Cardiac septum (tissue), 1 donor: ENCODE measurements around the gene DLGAP5. TPM values are rescaled to one million over a fixed set of nuclear protein-coding genes. Genes with fewer than 3 reads are reported as not detected.

Experiments used
- DNase-seq: peaks from one replicate; pipeline ENCODE4 v3.0.0-alpha.2; 2020; ENCODE audit warnings: low spot score
- intact Hi-C: fragments of 100-400 bp; cut with DNase I; formaldehyde crosslinking; loops from one replicate; pipeline ENCODE4 v1.14.0; 2022
- total RNA-seq: library from RNA; stranded (reverse); fragmentation: NEBNext Ultra II Directional; extraction: Animal tissue kit (Norgen Biotek cat#: 25700); gene quantifications from one replicate; pipeline ENCODE4 v1.2.1, GENCODE V29; 2021
- donor health status: DM: no; HTN: no; CAD: no.

Gene DLGAP5
- total RNA-seq, 1 donor from 2014 or later, result 0.08 TPM

DNA sequence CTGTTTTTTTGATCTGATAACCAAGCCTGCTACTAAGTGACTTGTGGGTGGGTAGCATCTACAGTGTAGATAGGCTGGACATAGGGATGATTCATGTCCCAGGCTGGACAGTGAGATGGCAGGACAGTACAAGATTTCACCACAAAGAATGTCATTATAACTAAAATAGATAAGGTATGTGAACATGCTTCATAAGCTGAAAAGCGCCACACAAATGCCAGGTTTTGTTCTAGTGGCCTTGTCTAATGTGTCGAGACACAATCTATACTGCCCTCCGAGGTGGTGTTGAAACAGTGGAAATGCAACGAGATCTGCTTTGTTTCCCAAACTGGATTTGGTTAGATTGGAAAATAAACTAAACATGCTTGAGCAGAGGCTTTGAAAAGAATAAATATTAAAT is 58.0 kb downstream of the DLGAP5 start:
- no peak for DNase-seq
- intact Hi-C loops, result loop anchor here (2.0 kb wide), 1 partner anchor 45 kb away; no protein-coding TSS in a partner anchor

DNA sequence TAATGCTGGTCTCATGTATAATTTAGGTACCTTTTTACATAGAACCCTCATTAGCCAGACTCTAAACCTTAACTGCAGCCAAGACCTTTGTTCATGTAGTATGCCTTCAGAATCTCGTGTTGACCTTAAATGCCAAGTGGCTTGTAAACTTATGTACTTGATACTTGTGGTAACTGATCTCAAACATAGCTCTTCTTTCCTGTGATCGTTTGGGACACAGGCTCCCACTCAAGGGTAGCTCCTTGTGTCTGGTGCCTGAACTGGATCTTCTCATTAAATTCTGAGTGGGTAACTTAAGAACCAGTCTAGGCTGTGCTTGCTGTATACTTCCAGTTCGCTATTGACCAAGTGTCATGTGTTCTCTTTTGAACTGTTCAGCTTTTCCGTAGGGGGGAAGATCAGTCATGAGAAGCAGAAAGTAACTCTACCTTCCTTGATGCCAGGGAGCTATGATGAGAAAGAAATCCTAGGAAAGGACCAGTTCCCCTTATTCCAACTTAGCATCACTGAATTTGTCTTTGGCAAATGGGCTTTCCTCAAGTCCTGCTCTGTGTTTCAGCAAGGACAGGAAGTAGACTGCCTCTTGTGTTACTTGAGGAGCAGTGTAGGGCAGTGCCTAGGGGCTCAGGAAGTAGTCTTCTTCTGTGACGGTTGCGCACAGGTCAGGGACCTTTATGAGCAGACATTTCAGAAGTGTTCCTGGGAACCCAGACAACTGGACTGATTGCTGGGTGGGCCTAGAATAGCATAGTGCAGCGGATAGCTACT is 59.8 kb downstream of the DLGAP5 start:
- no peak for DNase-seq

DNA sequence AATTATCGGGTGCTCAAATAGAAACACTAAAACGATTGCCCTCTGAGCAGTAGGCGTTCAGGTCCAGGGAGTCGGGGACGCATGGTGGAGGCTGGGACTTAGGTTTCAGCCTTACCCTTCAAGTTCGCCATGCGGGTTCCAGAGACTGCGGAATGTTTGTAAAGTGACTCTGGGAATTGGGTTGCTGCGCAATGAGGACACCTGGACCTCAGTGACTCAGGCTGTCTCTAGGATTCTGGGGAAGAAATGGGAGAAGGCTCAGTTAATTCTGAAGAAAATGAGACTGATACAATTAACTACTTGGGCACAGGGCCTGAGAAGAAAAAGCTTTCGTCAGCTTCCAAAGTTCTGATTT is 61.2 kb downstream of the DLGAP5 start:
- no peak for DNase-seq
- intact Hi-C loops, result no loop called here

More for the DNA sequence above, 59.8 kb downstream of the DLGAP5 start:
- intact Hi-C loops, result loop anchor here (2.0 kb wide), 1 partner anchor 43 kb away; no protein-coding TSS in a partner anchor

DNA sequence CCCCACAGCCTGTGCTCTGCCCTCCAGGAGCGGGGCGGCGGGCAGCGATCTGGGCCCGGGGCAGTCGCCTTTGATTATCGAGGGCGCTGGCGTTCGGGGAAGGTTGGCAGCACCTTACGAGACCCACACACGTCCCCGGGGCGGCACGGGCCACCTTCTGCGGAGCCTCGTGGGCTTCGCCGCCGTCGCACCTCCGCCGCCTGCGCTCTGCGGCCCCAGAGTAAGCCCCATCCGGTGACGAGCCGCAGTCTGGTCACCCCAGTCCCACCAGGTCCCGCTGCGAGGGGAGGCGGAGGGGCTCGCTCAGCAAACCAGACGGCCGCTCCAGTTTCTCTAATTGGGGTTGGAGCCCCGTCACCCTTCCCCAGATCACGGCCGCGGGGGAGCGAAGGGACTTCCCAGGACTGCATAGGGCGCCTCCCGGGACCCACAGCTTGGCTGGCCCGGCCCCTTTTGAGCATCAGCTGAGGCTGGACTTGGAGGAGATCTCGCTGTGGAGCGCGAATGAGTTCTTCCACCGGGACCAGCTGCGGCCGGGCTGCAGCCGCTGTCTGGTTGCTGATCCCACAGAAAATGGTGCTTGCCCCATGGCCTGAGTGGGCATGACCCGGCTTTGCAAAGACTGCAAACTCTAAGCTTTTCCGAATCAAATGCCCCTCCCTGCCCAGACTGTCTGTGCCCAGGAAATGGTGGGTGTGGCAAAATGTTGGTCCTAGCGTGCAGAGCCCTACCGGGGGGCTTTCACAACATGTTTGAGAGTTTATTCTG is 61.8 kb downstream of the DLGAP5 start:
- intact Hi-C loops, result no loop called here
- peak; percentile 79 for DNase-seq

DNA sequence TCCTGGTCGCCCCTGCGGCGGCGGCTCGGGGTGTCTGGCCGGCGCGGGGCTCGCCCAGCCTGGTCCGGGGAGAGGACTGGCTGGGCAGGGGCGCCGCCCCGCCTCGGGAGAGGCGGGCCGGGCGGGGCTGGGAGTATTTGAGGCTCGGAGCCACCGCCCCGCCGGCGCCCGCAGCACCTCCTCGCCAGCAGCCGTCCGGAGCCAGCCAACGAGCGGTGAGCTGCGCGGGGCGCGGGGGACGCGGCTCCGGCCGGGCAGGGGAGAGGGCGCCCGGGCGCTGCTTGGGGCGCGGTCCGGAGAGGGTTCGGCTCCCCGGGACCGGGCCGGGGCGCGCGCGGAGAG is 62.3 kb downstream of the DLGAP5 start, which contains the start of gene LGALS3:
LGALS3 (plus strand) TSS at position 167 of the 342 bp plus-strand sequence. CDS start 8,122 bp downstream, outside the sequence.
- intact Hi-C loops, result no loop called here
- peak; percentile 91 for DNase-seq

DNA sequence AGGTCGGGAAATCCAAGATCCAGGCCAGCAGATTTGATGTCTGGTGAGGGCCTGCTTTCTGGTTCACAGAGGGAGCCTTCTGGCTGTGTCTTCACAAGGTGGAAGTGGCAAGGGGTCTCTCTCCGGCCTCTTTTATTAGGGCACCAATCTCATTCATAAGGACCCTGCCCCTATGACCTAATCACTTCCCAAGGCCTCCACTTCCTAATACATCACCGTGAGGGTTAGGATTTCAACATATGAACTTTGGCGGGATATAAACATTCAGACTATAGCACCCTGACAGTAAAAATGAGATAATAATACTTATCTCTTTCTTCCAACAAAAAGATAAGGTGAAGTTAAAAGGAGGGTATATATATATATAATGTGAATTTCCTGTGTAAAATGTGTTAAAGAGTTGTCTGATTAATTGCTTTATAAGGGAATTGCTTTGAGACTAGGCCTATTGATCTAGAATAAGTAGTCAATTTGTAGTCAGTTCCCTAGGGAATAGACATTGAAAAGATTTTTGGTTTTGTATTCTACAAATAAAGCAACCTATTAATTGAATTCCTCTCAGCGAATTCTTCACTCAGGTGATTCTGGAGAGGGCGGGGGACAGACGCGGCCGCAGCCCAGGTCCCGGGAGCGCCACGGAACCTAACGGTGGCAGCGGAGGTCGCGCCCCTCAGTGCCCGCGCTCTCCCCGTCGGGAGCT is 62.8 kb downstream of the DLGAP5 start:
- DNase-seq, result no peak
- intact Hi-C loops, result no loop called here

DNA sequence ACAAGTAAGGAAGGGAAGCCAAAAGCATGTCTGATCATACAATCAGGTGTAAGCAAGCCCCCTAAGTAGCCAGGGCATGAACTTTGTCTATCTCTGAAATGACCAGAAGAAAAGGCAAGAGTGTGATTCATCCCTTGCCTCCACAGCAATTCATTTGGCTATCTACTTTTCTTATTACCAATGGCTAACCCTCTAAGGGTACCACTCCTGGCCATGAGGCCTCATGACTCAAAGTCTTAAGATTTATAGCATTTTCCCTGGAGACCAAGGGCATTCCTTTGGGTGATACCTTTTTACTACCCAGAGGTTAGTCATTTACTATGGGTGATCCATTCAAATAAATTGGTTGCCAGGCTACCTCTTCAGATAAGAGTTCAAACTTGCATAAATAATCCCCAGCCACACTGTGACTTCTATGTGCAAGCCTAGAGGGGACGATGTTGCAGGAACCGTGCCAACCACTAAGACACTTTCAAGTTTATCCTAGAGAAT is 63.9 kb downstream of the DLGAP5 start:
- no peak for DNase-seq
- intact Hi-C loops, result no loop called here

DNA sequence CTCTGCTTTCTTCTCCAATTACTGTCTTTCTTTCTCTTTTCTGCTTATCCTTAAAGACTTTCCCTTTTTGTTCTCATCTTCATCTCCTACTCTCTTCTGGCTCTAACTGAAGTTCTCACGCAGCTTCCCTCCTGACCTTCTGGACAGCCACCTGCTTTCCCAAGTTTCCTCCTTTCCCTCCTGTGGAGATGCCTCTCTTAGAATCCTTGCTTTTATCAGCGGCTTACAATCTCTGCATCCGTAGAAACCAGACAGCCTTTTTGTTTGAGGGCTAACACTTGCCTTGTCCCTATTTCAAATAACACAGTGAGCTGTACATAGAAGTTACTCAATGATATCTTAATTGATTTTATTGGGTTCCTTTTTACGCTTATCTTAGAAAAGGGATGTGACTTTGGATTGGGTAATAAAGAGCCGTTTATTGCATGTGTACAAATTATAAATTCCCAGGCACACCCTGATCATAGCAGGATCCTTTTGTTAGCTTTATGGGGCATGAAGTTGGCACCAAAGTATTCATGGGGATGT is 64.4 kb downstream of the DLGAP5 start:
- intact Hi-C loops, result no loop called here
- no peak for DNase-seq

DNA sequence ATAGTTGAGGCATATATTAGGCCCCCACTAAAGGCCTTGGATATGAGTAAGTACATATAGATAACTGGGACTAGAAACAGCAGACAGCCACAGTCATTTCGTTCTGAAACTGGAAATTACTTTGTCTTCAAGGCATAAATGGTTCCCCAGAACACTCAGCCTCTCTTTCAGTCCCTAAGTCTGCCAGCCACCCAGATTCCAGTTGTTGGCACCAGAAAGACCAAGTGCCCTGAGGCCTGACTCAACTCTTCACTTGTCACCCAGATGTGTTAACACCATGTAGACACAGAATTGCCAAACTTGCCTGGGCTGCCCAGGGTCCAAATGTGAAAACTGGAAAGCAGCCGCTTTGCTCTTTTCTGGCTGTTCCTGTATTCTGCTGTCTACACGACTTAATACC is 65.4 kb downstream of the DLGAP5 start:
- DNase-seq, result no peak
- intact Hi-C loops, result no loop called here

DNA sequence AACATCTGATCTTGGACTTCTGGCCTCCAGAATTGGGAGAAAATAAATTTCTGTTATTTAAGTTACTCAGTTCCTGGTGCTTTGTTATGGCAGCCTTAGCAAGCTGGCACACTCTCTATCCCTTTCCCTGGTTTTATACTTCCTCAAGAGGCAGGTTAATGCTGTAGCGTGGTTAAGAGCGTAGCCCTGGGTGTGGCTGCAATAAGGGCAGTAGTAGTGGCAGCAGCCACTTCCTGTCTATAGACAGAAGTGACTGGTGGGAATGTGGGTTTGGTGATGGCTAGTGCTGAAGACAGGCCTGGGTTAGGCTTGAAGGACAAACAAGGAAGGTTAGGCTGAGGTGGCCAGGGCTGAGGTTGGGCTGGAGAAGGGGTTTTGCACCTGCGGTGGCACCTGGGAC is 66.0 kb downstream of the DLGAP5 start:
- intact Hi-C loops, result no loop called here
- no peak for DNase-seq

DNA sequence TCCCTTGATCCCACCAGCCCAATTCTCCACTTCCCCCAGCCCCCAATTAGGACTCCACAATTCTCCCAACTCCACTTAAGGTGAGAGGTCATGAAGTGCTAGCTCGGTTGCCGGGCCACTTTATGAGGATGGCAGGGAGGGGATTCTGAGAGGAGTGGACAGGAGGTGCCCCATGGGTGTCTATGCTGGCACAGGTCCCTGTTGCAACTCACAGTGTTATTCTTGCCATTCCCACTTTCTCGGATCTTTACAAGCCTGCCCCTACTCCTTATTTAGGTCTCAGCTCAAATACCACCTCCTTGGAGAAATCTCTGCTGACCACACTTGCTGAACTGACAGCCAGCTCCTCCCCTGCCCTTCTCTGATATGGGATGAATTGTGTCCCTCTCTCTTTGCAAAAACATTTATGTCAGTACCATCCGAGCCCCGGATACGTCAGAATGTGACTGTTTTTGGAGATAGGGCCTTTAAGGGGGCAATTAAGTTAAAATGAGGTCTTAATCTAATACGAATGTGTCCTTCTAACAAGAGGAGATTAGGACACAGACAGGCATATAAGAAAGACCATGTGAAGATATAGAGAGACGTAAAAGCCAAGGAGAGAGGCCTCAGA is 66.5 kb downstream of the DLGAP5 start:
- no peak for DNase-seq
- intact Hi-C loops, result no loop called here

DNA sequence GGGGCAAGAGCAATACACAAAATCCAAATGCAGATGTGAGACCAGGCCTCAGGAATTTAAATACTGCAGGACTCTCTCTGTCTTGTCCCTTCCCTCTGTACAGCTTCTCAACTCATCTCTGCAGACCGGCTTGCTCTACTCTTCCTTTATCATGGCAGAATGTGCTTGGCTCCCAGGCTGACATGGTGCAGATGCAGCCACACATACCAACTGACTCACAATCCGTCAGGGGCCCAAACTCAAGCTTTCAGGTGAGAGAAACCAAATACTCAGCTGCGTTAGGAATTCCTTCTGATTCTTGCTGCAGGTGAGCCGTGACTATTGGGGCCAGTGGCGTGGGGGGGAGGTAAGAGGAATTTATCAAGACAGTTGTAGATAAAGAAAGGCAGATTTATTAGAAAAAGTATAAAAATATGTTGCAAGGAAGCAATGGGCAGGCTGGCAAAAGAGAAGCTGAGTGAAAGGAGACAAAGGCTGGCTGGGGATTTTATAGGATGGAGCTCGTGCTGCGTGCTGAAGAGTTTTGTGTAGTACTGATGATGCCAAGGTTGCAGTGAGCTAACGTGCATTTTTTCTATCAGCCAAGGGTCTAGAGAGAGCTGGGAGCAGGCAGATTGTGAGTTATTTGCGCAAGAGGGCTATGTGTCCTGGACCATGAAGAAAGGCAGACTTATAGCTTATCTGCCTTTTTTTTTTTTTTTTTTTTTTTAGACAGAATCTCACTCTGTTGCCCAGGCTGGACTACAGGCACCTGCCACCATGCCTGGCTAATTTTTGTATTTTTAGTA is 67.3 kb downstream of the DLGAP5 start:
- no peak for DNase-seq
- intact Hi-C loops, result no loop called here

DNA sequence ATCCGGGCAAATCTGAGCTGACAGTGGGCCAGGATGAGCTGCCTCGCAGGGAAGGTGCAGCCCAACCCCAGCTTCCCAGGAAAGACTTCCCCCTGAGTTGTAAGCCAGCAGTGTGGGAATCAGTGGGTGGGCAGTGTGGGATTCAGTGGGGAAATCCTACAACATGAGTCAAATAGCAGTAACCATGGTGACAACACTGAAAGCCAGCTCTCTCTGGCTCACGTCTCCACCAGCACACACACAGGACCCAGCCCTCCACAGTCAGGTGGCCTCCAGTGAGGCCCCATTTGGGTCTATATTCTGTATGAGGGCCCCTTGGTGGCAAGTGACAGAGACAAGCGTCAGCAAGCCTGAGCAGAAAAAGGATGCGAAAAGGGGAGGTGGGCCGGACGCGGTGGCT is 68.3 kb downstream of the DLGAP5 start:
- intact Hi-C loops, result no loop called here
- no peak for DNase-seq

DNA sequence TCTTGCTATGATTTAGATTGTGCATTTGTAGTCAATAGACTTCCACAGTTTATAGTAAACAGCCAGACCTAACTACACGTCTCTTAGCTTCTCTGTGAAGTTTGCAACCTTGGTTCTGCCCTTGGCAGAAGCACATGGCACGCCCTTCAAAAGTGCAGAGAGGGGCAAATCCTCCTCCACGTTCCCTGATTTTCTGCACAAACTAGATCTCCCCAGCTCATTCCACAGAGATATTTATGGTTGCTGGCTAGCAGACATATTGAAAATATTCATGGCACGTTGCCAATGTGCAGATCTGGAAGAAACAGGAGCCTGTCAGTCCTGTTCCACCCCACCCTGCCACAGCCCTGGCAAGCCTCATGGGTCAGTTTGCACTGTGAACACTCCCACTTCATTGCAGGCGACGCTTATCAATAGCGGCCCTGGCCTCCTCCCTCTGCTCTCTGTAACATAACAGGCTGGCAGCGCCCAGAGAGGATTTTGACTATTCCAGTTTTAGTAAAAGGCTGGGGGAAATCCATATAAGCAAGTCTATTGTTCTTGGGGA is 68.9 kb downstream of the DLGAP5 start:
- intact Hi-C loops, result no loop called here
- DNase-seq, result peak; percentile 85

DNA sequence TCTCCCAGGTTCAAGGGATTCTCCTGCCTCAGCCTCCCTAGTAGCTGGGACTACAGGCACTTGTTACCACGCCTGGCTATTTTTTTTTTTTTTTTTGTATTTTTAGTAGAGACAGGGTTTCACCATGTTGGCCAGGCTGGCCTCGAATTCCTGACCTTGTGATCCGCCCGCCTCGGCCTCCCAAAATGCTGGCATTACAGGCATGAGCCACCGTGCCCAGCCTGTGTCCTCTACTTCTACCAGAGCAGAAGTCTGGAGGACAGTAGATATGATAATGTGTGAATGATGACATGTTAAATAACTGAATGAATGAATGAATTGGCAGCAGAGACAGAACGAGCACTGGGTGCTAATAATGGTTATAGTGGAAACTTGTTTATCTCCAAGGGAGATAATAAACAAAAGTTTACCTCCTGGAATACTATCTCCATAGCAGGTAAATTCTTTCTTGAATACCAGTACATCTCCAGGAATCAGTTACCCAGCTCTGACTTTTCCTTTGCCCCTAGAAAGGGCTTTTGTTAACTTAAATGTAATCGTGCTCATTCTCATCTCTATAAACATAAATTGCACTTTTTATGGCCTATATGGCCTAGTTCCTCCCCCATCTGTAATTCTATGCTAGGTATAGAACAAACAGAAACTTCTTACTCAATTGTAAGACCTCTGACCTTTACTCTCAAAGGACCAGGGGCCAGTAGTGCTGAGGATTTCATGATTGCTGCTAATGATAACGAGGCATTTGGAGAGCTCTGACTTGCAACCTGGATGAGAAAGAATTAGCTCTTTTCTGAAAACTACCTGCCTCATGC is 69.6 kb downstream of the DLGAP5 start:
- DNase-seq, result no peak

DNA sequence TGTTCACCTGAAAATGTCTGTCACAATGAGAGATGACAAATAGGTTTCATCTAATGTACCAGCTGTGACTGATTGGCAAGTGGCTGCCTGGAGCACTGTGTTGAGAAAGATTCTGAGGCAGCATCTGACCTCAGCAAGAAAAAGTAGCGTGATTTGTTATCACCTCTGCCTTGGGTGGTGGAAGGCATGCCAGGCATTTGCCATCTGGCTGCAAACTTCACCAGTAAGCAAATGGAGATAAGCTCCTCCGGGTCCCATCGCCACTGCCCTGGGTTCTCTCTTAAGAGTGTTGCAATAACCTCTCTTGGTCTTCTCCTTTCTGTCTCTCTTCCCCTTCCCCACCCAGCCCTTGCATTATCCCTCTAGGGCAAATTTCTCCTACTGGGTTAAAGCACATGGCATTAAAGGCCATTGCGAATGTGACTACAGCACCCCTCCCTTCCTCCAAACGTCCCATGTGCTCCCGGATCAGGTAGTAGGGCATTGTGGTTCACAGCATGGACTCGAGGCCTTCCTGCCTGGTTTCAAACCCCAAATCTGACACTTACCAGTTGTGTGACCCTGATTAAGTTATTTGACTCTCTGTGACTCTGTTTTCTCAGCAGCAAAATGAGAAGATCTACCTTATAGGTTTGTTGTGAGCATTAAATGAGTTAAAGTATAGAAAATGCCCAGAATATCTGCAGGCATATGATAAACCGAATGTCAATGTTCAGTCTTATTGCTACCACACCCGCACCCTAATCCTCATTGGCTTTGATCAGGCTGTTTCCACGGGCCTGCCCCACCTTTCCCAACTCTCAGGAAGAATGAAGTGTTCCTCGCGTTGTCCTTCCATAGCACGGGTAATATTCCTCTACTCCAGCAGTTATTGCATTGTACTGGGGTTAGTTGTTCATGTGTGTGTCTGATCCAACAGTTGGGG is 70.6 kb downstream of the DLGAP5 start:
- intact Hi-C loops, result no loop called here
- DNase-seq, result no peak

More for the DNA sequence above, 69.6 kb downstream of the DLGAP5 start:
- intact Hi-C loops, result no loop called here

DNA sequence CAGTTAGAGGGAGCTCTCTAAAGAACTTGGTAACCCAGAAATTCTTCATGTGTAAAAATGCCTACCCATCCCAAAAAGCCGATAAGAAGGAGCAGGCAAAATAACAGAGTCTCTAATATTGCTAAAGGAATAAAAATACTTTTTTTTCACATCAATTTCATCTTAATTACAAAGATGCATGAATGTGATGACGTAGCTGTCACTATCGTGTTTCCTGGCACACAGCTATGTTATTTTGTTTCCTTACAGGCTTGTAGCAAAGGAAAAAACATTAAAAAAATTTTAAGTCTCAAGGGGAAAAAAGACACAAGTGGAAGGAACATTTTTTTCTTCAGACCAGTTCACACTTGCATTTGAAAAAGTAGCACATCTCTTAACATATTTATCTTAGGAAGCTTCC is 72.6 kb downstream of the DLGAP5 start:
- intact Hi-C loops, result loop anchor here (1.0 to 2.0 kb wide), 2 partner anchors 10 to 16 kb away; no protein-coding TSS in a partner anchor

More for the DNA sequence above, 72.6 kb downstream of the DLGAP5 start:
- no peak for DNase-seq
